Liver (tissue), 3 donors: Measurements from ENCODE around the gene LCN2.

Source experiments
- GABPA ChIP-seq, 2 donors: IDR thresholded peaks in 1 of 2; conservative IDR thresholded peaks in 1 of 2; 2 replicates each; pipeline ENCODE4 v1.6.1; 2016; ENCODE audit warnings: antibody characterized with exemption in 2 of 2, mild to moderate bottlenecking in 1 of 2, moderate library complexity in 1 of 2
- HNF4G ChIP-seq: IDR thresholded peaks from 2 replicates; pipeline ENCODE4 v1.6.1; 2016; ENCODE audit warnings: antibody characterized with exemption
- RAD21 ChIP-seq, 2 donors: IDR thresholded peaks; 2 replicates each; pipeline ENCODE4 v1.6.1; 2016; ENCODE audit warnings: antibody characterized with exemption in 2 of 2, mild to moderate bottlenecking in 2 of 2
- REST ChIP-seq: IDR thresholded peaks from 2 replicates; pipeline ENCODE4 v1.6.1; 2016; ENCODE audit warnings: antibody characterized with exemption, mild to moderate bottlenecking
- SP1 ChIP-seq: IDR thresholded peaks from 2 replicates; pipeline ENCODE4 v1.6.1; 2018; ENCODE audit warnings: antibody characterized with exemption, mild to moderate bottlenecking
- TAF1 ChIP-seq: conservative IDR thresholded peaks from 2 replicates; pipeline ENCODE4 v1.6.1; 2016; ENCODE audit warnings: antibody characterized with exemption, mild to moderate bottlenecking
- YY1 ChIP-seq: IDR thresholded peaks from 2 replicates; pipeline ENCODE4 v1.6.1; 2016; ENCODE audit warnings: antibody characterized with exemption, mild to moderate bottlenecking
- ZBTB33 ChIP-seq: IDR thresholded peaks from 2 replicates; pipeline ENCODE4 v1.6.1; 2016; ENCODE audit warnings: antibody characterized with exemption
- TF ChIP-seq, protein P1 (sequence below): fragments of 150-350 bp; IDR thresholded peaks from 2 replicates; pipeline ENCODE4 v1.5.1; 2017; ENCODE audit warnings: improper control_type of control experiment, low read depth, low read length; ENCODE audit not compliant: missing input control
- donor health status: healthy.
- donor health status: healthy.

DNA sequence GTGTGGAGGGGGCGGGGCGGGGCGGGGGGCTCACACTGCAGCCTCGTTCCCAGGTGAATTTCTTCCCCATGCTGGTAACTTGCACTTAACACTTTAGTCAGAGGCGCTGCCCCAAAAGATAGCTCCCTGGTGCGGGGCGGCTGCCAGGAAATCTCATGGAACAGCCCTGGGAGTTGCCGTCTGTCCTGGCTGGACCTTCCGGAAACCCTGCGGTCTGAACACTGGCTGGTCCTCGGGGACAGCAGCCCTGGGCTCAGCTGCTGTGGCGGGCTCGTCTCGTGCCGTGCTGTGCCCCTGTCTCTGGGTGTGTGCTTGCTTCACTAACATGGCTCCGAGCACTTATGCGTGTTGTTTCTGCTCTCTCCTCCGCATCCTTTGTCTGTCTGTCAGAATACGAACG, 47.6 kb upstream of the LCN2 start:
- TF ChIP-seq, protein P1, sequence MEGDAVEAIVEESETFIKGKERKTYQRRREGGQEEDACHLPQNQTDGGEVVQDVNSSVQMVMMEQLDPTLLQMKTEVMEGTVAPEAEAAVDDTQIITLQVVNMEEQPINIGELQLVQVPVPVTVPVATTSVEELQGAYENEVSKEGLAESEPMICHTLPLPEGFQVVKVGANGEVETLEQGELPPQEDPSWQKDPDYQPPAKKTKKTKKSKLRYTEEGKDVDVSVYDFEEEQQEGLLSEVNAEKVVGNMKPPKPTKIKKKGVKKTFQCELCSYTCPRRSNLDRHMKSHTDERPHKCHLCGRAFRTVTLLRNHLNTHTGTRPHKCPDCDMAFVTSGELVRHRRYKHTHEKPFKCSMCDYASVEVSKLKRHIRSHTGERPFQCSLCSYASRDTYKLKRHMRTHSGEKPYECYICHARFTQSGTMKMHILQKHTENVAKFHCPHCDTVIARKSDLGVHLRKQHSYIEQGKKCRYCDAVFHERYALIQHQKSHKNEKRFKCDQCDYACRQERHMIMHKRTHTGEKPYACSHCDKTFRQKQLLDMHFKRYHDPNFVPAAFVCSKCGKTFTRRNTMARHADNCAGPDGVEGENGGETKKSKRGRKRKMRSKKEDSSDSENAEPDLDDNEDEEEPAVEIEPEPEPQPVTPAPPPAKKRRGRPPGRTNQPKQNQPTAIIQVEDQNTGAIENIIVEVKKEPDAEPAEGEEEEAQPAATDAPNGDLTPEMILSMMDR, result no peak
- TF ChIP-seq HNF4G (no peak), SP1 (peak; percentile 4), RAD21 (IDR thresholded peaks at IDR 0.05) (no peak), ZBTB33 (no peak), GABPA (IDR thresholded peaks at IDR 0.05 in 1 of 2, conservative IDR thresholded peaks at IDR 0.05 in 1 of 2) (no peak), REST (no peak), YY1 (no peak), TAF1 (no peak)
